Mucosa of descending colon (tissue), 3 donors: ENCODE measurements around the gene FOXP4. TPM values are rescaled to one million over a fixed set of nuclear protein-coding genes. Genes with fewer than 3 reads are reported as not detected.

Experiments
- ATAC-seq: fragments of 200-7000 bp; cut with Tn5 transposase; one replicate; pipeline ENCODE4 v1.9.1; 2020; ENCODE audit warnings: mild to moderate bottlenecking, moderate library complexity
- DNase-seq, 3 donors: peaks; one replicate each; pipeline ENCODE4 v3.0.0-alpha.2; 2020
- H3K36me3 ChIP-seq: fragments of 200-600 bp; one replicate; pipeline ENCODE4 v1.8.0; 2021; ENCODE audit warnings: low read depth, mild to moderate bottlenecking
- H3K4me1 ChIP-seq: fragments of 200-600 bp; one replicate; pipeline ENCODE4 v1.8.0; 2021; ENCODE audit warnings: low read depth, mild to moderate bottlenecking
- H3K4me3 ChIP-seq: fragments of 200-600 bp; one replicate; pipeline ENCODE4 v1.8.0; 2021; ENCODE audit warnings: mild to moderate bottlenecking
- H3K9me3 ChIP-seq: fragments of 200-600 bp; one replicate; pipeline ENCODE4 v1.8.0; 2021; ENCODE audit warnings: mild to moderate bottlenecking
- intact Hi-C, 2 donors: fragments of 100-400 bp; cut with DNase I in 1 of 2; cut with micrococcal nuclease in 1 of 2; formaldehyde crosslinking; loops; one replicate each; pipeline versions ENCODE4 v1.11.0 to v1.11.1; 2022; cut with DNase I, micrococcal nuclease
- total RNA-seq, 3 donors: library from RNA; stranded (reverse); fragmentation: NEBNext Ultra II Directional in 2 of 3; extraction: Animal tissue kit (Norgen Biotek cat#: 25700) in 2 of 3; gene quantifications; one replicate each; pipeline versions ENCODE4 v1.2.1 to v1.2.4, GENCODE V29; 2021 to 2023
- TF ChIP-seq, protein P1 (sequence below): fragments of 200-600 bp; IDR thresholded peaks from one replicate; pipeline ENCODE4 v1.8.0; 2022; ENCODE audit warnings: antibody characterized with exemption, mild to moderate bottlenecking
- donor health status: DM: no; HTN: no; CAD: no; lungs with moderate emphysema.
- donor health status: DM: no; HTN: no; CAD: no.
- donor health status: DM: no; HTN: yes; CAD: no.

Gene FOXP4
- total RNA-seq, 3 donors from 2014 or later: 31.5 to 34.9 (median 33.8) TPM

DNA sequence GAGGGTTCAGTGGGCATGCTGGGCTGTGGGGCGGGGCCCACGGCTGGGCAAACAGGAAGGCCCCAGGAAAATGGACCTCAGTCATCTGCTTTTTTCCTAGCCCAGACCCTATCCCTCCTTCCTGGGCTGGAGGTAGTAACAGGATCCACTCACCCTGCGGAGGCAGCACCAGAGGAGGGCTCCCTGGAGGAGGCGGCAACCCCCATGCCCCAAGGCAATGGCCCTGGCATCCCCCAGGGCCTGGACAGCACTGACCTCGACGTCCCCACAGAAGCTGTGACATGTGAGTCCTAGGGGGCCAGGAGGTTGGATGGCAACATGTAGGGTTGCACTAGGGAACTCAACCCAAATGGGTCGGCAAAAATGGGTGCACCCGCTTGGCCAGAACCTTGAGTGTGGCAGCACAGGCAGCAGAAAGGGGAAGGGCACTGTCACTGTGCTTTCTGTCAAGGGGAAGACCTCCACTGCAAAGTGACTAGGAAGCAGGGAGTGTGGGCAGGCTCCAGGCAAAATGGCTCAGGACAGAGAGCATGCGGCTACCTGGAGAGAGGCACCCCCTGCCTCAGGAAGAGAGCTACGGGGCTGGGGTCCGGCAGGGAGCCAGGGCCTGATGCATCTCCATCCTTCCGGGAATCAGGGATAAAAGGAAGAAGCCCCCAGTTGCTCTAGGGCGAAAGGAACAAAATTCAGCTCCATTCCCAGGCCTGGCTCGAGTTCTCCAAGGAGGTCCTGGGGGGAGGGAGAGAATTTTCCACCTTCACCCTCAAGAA lies 100.0 kb downstream of the FOXP4 start:
- TF ChIP-seq, protein P1, sequence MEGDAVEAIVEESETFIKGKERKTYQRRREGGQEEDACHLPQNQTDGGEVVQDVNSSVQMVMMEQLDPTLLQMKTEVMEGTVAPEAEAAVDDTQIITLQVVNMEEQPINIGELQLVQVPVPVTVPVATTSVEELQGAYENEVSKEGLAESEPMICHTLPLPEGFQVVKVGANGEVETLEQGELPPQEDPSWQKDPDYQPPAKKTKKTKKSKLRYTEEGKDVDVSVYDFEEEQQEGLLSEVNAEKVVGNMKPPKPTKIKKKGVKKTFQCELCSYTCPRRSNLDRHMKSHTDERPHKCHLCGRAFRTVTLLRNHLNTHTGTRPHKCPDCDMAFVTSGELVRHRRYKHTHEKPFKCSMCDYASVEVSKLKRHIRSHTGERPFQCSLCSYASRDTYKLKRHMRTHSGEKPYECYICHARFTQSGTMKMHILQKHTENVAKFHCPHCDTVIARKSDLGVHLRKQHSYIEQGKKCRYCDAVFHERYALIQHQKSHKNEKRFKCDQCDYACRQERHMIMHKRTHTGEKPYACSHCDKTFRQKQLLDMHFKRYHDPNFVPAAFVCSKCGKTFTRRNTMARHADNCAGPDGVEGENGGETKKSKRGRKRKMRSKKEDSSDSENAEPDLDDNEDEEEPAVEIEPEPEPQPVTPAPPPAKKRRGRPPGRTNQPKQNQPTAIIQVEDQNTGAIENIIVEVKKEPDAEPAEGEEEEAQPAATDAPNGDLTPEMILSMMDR: no peak
- no peak for DNase-seq
- Histone ChIP-seq H3K36me3 (no peaks in the 10 kb centered on the region), H3K4me1 (no peaks in the 10 kb centered on the region), H3K9me3 (no peaks in the 10 kb centered on the region), H3K4me3 (no peak overlapping the region)
- intact Hi-C loops: no loop called here
- ATAC-seq: no peak

GRCh38 chr6:41647061-41647511 lies 100.9 kb downstream of the FOXP4 start:
- Histone ChIP-seq H3K36me3 (no peaks in the 10 kb centered on the region), H3K4me1 (no peaks in the 10 kb centered on the region), H3K9me3 (no peaks in the 10 kb centered on the region), H3K4me3 (no peak overlapping the region)
- DNase-seq (no peak), ATAC-seq (no peak)
- TF ChIP-seq, protein P1: no peak
- intact Hi-C loops: no loop called here

- ATAC-seq: no peak
- Histone ChIP-seq H3K4me1 (no peaks in the 10 kb centered on the region), H3K9me3 (no peaks in the 10 kb centered on the region), H3K4me3 (no peak overlapping the region), H3K36me3 (no peaks in the 10 kb centered on the region)
- no peak for DNase-seq
- TF ChIP-seq, protein P1: no peak
- intact Hi-C loops: no loop called here
Measured at GRCh38 chr6:41648070-41648585, 101.9 kb downstream of the FOXP4 start.

DNA sequence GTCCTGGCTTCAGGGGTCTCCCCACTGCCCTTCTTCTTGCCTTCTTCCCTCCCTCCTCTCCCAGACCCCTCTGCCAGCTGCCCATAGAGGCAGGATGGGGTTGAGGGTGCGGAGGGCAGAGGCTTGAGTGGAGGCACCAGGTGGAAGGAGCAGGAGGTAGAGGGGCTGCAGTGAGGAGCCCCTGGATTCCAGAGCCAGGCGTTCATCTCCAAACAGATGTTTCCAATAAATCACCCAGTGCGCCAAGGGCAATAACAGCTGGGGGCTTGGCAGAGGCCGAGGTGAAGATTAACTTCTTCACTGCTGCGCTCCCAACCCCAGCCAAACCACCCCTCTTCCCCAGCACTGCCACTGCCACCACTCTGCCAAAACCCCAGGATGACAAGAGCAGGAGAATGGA lies 102.7 kb downstream of the FOXP4 start:
- Histone ChIP-seq H3K9me3 (no peaks in the 10 kb centered on the region), H3K4me3 (no peak overlapping the region), H3K36me3 (no peaks in the 10 kb centered on the region), H3K4me1 (no peaks in the 10 kb centered on the region)
- no peak for ATAC-seq
- intact Hi-C loops: no loop called here
- no peak for DNase-seq
- TF ChIP-seq, protein P1: no peak

- Histone ChIP-seq H3K36me3 (no peaks in the 10 kb centered on the region), H3K9me3 (no peaks in the 10 kb centered on the region), H3K4me3 (no peak overlapping the region), H3K4me1 (no peaks in the 10 kb centered on the region)
- no peak for DNase-seq
- TF ChIP-seq, protein P1: no peak
- intact Hi-C loops: no loop called here
- ATAC-seq: no peak
Measured at GRCh38 chr6:41649596-41649995, 103.4 kb downstream of the FOXP4 start.
